ENCODE results near the gene CEL. TPM values are rescaled to one million over a fixed set of nuclear protein-coding genes. Genes with fewer than 3 reads are reported as not detected.
"Not testable (repeated sequence)": the region's sequence is repeated elsewhere in the genome, so short reads cannot be mapped to it uniquely, and the experiment has no call there.

CEL gene
- total RNA-seq, 1 donor from 2014 or later = 2.2 TPM

DNA sequence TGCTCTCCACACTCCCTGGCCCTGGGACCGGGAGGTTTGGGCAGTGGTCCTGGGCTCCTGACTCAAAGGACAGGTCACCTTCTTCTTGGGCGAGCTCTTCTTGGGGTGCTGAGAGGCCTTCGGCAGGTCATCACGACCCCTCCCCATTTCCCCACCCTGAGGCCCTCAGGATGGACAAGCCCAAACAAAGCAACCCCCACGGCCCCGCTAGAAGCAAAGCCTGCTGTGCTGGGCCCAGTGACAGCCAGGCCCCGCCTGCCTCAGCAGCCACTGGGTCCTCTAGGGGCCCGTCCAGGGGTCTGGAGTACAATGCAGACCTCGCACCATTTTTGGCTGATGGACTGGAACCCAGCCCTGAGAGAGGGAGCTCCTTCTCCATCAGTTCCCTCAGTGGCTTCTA, 21.9 kb downstream of the CEL start:
- not testable (repeated sequence) for DNase-seq (ENCODE audit: low spot score)

DNA sequence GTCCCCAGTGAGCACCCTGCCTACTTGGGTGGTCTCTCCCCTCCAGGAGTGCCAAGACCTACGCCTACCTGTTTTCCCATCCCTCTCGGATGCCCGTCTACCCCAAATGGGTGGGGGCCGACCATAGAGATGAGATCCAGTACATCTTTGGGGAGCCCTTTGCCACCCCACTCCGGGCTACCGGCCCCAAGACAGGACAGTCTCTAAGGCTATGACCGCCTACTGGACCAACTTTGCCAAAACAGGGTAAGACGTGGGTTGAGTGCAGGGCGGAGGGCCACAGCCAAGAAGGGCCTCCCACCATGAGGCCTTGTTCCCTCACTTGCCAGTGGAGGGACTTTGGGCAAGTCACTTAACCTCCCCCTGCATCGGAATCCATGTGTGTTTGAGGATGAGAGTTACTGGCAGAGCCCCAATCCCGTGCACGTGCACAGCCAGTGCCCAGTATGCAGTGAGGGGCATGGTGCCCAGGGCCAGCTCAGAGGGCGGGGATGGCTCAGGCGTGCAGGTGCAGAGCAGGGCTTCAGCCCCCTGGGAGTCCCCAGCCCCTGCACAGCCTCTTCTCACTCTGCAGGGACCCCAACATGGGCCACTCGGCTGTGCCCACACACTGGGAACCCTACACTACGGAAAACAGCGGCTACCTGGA, 24.6 kb downstream of the CEL start:
- not testable (repeated sequence) for DNase-seq (ENCODE audit: low spot score)

DNA sequence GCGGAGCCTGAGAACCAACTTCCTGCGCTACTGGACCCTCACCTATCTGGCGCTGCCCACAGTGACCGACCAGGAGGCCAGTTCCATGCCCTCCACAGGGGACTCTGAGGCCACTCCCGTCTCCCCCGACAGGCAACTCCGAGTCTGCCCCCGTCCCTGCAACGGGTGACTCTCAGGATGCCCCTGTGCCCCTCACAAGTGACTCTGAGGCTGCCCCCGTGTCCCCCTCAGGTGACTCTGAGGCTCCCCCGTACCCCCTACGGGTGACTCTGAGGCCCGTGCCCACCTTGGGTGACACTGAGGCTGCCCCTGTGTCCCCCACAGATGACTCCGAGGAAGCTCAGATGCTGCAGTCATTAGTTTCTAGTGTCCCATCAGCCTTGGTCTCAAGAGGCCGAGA, 25.1 kb downstream of the CEL start:
- DNase-seq (ENCODE audit: low spot score) = no peak

GRCh38 chr9:133087429-133088145, 25.8 kb downstream of the CEL start:
- no peak for DNase-seq (ENCODE audit: low spot score)

DNA sequence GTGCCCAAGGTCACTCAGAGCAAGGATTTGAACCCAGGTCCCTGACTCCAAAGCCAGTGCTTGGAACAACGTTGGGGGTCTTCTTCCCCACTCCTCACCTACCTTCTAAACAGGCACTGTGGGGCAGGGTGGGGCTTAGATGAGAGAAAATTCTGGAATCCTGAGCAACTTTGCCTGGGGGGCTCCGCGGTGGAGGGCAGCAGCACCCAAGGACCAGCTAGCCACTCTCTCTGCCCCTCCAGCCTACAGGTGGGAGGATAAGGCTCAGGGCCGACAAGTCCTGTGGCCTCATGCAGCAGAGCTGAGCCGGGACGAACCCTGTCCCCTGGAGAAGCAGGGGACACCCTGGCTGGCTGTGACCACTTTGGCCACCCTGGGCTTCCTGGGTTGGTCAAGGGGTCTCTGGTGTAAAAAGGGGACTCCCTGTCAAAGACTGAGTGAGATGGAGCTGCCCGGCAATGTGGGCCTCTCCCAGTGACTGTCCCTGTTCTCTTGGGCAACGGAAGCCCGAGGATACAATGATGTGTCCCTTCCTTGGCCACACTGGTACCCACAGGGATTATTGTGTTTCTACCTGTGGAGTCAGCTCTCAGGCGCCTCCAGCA, 26.5 kb downstream of the CEL start:
- DNase-seq (ENCODE audit: low spot score) = no peak

DNA sequence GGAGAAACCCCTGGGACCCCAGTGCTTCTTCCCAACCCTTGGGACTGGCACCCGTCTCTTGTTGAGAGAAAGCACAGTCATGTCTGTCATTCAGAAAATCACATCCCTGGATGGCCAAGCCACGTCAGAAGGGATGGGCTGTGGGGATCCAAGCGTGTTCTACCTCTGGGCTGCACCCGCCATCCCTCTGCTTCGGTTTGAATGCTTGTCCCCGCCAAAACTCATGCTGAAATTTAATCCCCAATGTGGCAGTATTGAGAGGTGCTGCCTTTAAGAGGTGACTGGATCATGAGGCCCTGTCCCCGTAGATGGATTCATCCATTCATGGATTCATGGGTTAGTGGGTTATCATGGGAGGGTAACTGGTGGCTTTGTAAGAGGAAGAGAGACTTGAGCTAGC, 27.0 kb downstream of the CEL start:
- DNase-seq (ENCODE audit: low spot score) = no peak

GRCh38 chr9:133089271-133089671, 27.5 kb downstream of the CEL start:
- DNase-seq (ENCODE audit: low spot score) = no peak

DNA sequence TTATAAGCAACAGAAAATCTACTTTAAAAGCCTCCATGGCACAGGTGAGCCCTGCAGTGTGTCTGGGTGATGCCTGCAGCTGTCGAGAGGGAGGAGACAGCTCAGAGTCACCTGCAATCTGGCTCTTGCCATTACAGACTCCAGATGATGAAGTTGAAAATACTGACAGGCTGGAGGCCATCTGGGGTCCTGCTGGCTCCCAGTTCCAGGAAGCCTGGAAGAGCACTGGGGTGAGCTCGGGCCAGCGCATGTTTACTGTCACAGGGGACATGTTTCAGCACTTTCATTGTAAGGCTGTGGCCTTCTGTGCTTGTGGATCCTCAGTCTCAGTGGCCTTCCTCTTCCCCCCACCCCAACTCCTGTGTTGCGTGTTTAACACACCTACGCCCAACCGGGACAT, 28.4 kb downstream of the CEL start:
- DNase-seq (ENCODE audit: low spot score) = no peak

DNA sequence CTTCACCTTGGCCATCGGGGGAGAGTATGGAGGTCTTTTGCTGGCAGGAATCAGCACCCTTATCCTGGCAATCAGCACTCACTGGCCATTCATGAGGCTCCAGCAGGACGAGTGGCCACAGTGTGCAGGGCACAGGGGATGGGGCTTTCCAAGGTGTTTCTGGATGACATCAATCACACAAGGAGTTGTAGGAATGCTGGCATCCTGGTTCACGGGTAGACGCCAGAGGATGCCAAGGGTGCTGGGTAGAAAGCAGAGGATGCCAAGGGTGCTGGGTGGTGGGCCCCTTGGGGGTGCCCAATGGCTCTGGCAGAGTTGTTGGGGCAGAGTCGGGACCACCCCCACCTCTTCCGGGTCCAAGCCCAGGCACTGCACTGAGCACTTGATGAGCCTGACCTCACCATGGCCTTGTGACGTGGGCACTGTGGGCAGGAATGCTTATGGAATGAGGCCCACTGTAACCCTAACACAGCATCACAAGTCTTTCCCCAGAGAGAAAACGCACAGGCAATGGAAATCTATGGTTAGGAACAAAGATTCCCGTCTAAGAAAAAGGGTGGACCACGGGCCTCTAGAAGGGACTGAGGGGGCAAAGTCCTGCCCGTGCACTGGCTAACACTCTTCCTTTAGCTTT, 29.1 kb downstream of the CEL start:
- peak; percentile 65 for DNase-seq (ENCODE audit: low spot score)

- DNase-seq (ENCODE audit: low spot score) = peak; percentile 39
Measured at GRCh38 chr9:133094351-133094750, 32.6 kb downstream of the CEL start.

DNA sequence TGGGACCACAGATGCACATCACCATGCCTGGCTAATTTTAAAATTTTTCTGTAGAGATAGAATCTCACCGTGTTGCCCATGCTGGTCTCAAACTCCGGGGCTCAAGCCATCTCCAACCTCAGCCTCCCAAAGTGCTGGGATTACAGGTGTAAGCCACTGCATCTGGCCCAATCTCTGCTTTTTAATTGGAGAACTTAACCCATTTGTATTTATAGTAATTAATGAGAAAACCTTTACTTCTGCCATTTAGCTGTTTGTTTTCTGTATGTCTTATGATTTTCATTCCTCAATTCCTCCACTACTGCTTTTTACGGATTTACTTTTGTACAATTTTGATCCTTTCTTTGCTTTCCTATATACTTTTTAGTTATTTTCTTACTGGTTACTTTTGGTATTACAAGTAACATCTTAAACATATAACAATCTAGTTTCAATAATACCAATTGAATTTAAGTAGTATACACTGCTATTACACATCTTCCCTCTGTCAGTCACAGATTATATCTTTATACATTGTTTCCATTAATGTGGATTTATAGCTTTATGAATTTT, 33.1 kb downstream of the CEL start:
- DNase-seq (ENCODE audit: low spot score) = no peak

- DNase-seq (ENCODE audit: low spot score) = peak; percentile 85
Measured at GRCh38 chr9:133098104-133098754, 36.4 kb downstream of the CEL start.

DNA sequence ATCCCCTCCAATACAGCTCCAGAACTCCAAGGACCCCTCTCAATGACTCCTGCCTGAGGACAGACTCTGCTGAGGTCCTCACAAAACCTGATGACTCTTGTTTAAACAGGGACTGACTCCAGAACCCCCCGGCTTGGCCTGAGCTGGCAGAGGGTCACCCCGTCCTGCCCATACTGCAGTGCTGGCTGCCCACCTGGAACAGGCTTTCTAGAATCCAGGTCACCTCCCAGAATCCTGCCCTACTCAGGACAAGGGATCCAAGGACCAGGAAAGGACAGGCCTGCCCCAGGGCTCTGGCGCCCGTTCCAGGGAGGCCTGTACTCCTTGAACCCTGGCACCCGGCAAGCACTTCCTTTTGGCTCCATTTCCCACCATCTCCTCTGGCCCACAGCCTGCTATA, 37.1 kb downstream of the CEL start:
- DNase-seq (ENCODE audit: low spot score) = peak; percentile 74

GRCh38 chr9:133099726-133100505, 38.1 kb downstream of the CEL start:
- peak; percentile 77 for DNase-seq (ENCODE audit: low spot score)

DNA sequence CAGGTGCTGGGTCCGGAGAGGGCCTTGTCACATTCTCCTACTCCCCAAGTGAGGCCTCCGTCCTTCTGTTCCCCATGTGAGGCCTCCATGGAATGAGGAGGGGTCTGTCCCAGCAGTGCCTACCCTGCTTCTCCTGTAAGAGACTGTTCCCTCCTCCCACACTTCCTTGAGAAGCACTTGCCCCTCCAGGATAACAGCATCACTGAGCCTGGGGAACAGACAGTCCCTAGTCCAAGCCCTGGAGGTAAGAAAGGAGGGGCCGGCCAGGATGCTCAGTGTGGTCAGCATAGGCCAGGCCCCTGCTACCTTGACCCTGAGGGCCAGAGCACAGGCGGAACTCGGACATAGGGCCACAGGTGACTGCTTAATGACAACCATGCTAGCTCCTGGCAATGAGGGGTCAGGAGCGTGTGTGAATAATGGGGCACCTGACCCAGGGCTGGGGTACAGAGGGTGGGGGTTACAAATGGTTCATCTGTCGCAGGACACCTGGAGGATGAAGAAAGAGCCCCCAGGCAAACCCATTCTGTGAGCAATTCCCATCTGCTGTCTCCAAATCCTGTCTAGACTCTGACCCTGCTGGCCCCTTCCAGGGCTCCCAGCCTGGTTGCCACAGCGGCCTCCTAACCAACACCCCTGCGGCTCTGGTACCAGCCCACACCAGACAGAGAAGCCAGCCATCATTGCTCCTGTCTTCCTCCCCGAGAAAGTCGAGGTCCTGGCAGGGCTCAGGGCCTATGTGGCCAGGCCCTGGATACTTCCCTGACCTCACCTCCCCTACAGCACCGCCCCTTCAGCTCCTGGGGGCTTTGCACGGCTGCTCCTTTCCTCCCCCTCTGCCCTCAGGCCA, 39.0 kb downstream of the CEL start:
- peak; percentile 67 for DNase-seq (ENCODE audit: low spot score)

DNA sequence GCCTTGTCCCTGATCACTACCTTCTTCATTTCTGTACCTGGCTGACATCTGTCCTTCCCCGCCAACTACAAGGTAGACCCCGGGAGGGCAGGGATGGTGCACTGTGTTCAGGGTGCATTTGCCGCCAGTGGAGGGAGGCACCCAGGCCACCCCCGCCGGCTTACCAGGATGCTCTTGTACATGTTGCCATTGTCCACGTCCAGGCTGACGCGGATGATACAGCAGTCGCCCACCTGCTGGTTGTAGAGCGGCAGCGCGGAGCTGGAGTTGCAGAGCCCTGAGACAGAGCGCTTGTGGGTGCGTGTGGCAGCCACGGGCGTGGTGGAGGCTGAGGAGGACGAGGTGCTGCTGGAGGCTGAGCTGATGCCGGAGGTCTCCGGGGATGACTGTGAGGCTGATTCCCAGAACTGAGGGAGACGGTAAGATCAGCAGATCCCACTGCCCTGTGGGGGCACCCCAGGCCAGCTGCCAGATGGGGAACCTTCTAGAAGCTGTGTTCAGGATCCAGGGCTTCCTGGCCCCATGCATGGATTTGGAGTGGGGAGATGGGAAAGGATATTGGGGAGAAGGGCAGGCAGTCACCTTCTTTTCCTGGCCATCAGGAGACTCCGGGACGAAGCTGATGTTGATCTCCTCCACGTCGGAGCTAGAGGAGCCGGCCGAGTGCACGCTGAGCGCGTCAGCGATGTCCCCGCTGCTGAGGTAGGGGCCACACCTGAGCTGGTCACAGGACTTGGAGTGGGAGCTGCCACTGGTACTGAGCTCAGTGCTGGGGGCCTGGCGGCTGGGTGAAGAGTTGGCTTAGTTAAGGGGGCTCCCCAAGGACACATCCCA, 39.8 kb downstream of the CEL start:
- no peak for DNase-seq (ENCODE audit: low spot score)

- no peak for DNase-seq (ENCODE audit: low spot score)
Measured at GRCh38 chr9:133102190-133103021, 40.6 kb downstream of the CEL start.
